Loucy (cell line): ENCODE data around the gene TLE3.

Experiments used
- H2AFZ ChIP-seq: fragments of 200-600 bp; sonication (generic); 2 replicates; pipeline ENCODE4 v1.6.0; 2016; ENCODE audit warnings: antibody characterized with exemption, mild to moderate bottlenecking, low read length, moderate library complexity
- H3F3A ChIP-seq: fragments of 200-600 bp; 2 replicates; pipeline ENCODE4 v1.6.0; 2016; ENCODE audit warnings: antibody characterized with exemption, low read depth, mild to moderate bottlenecking
- H3K27me3 ChIP-seq: fragments of 200-600 bp; sonication (generic); 2 replicates; pipeline ENCODE4 v1.6.1; 2014; ENCODE audit warnings: low read length, mild to moderate bottlenecking; ENCODE audit not compliant: insufficient read depth, poor library complexity, severe bottlenecking
- H3K36me3 ChIP-seq: fragments of 200-600 bp; sonication (generic); 2 replicates; pipeline ENCODE4 v1.6.1; 2016; ENCODE audit warnings: low read length; ENCODE audit not compliant: insufficient read depth
- H3K4me1 ChIP-seq: fragments of 200-600 bp; sonication (generic); 2 replicates; pipeline ENCODE4 v1.5.1; 2014; ENCODE audit warnings: low read length, mild to moderate bottlenecking; ENCODE audit not compliant: insufficient read depth, poor library complexity, severe bottlenecking
- H3K4me2 ChIP-seq: fragments of 200-600 bp; sonication (generic); 2 replicates; pipeline ENCODE4 v1.6.0; 2014; ENCODE audit warnings: antibody characterized with exemption, low read length, low read depth, mild to moderate bottlenecking; ENCODE audit not compliant: poor library complexity, severe bottlenecking
- H3K4me3 ChIP-seq: fragments of 200-600 bp; sonication (generic); 2 replicates; pipeline ENCODE4 v1.5.1; 2014; ENCODE audit warnings: low read length, mild to moderate bottlenecking, mixed read lengths; ENCODE audit not compliant: poor library complexity, severe bottlenecking
- H3K79me2 ChIP-seq: fragments of 200-600 bp; sonication (generic); 2 replicates; pipeline ENCODE4 v1.6.1; 2014; ENCODE audit warnings: low read length; ENCODE audit not compliant: insufficient read depth
- H3K9ac ChIP-seq: fragments of 200-600 bp; sonication (generic); 2 replicates; pipeline ENCODE4 v1.6.0; 2014; ENCODE audit warnings: mild to moderate bottlenecking, low read depth, low read length, moderate library complexity; ENCODE audit not compliant: poor library complexity, severe bottlenecking
- H3K9me2 ChIP-seq: fragments of 200-600 bp; sonication (generic); replicated peaks from 2 replicates; pipeline ENCODE4 v1.6.1; 2016; ENCODE audit warnings: low read depth, low read length, mixed read lengths
- H3K9me3 ChIP-seq: fragments of 200-600 bp; sonication (generic); 2 replicates; pipeline ENCODE4 v1.6.1; 2014; ENCODE audit warnings: mild to moderate bottlenecking, antibody characterized with exemption, low read length, low read depth; ENCODE audit not compliant: insufficient read depth
- H4K20me1 ChIP-seq: fragments of 200-600 bp; sonication (generic); 2 replicates; pipeline ENCODE4 v1.6.0; 2014; ENCODE audit warnings: antibody characterized with exemption, low read length, mild to moderate bottlenecking; ENCODE audit not compliant: insufficient read depth, poor library complexity, severe bottlenecking
- EZH2phosphoT487 ChIP-seq: fragments of 200-600 bp; IDR thresholded peaks from 2 replicates; pipeline ENCODE4 v1.6.1; 2018; ENCODE audit warnings: antibody characterized with exemption, mild to moderate bottlenecking, moderate library complexity, borderline replicate concordance
- TF ChIP-seq, protein P1 (sequence below): fragments of 200-600 bp; sonication (generic); conservative IDR thresholded peaks from 2 replicates; pipeline ENCODE4 v1.5.1; 2014; ENCODE audit warnings: mild to moderate bottlenecking, antibody characterized with exemption, low read length

Gene TLE3

GRCh38 chr15:70020229-70020628 is 77.5 kb downstream of the TLE3 start:
- Histone ChIP-seq H3K27me3 (no peaks in the 10 kb centered on the region), H2AFZ (no peak overlapping the region), H3K9me2 (no peaks in the 10 kb centered on the region), H3K36me3 (no peaks in the 10 kb centered on the region), H3K9me3 (no peaks in the 10 kb centered on the region), H4K20me1 (no peaks in the 10 kb centered on the region), H3K4me1 (peaks cover 26% of the 10 kb centered on the region), H3K79me2 (no peaks in the 10 kb centered on the region), H3K9ac (no peak overlapping the region), H3F3A (no peaks in the 10 kb centered on the region), H3K4me2 (no peak overlapping the region), H3K4me3 (no peak overlapping the region)
- no peak for TF ChIP-seq EZH2phosphoT487

- Histone ChIP-seq H4K20me1 (no peaks in the 10 kb centered on the region), H3K9me3 (no peaks in the 10 kb centered on the region), H3K9me2 (no peaks in the 10 kb centered on the region), H3K9ac (no peak overlapping the region), H3K79me2 (no peaks in the 10 kb centered on the region), H3K36me3 (no peaks in the 10 kb centered on the region), H2AFZ (no peak overlapping the region), H3K4me1 (peaks cover 28% of the 10 kb centered on the region), H3K4me2 (no peak overlapping the region), H3K4me3 (no peak overlapping the region), H3K27me3 (no peaks in the 10 kb centered on the region), H3F3A (no peaks in the 10 kb centered on the region)
- TF ChIP-seq EZH2phosphoT487: no peak
- TF ChIP-seq, protein P1, sequence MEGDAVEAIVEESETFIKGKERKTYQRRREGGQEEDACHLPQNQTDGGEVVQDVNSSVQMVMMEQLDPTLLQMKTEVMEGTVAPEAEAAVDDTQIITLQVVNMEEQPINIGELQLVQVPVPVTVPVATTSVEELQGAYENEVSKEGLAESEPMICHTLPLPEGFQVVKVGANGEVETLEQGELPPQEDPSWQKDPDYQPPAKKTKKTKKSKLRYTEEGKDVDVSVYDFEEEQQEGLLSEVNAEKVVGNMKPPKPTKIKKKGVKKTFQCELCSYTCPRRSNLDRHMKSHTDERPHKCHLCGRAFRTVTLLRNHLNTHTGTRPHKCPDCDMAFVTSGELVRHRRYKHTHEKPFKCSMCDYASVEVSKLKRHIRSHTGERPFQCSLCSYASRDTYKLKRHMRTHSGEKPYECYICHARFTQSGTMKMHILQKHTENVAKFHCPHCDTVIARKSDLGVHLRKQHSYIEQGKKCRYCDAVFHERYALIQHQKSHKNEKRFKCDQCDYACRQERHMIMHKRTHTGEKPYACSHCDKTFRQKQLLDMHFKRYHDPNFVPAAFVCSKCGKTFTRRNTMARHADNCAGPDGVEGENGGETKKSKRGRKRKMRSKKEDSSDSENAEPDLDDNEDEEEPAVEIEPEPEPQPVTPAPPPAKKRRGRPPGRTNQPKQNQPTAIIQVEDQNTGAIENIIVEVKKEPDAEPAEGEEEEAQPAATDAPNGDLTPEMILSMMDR: no peak
Observed at GRCh38 chr15:70018646-70019600, 78.8 kb downstream of the TLE3 start.

GRCh38 chr15:70017801-70018200 is 79.9 kb downstream of the TLE3 start:
- Histone ChIP-seq H3K4me3 (no peak overlapping the region), H3K79me2 (no peaks in the 10 kb centered on the region), H3K9me2 (no peaks in the 10 kb centered on the region), H3K27me3 (no peaks in the 10 kb centered on the region), H3K4me2 (no peak overlapping the region), H3K4me1 (peaks cover 20% of the 10 kb centered on the region), H4K20me1 (no peaks in the 10 kb centered on the region), H3K9me3 (no peaks in the 10 kb centered on the region), H2AFZ (no peak overlapping the region), H3K36me3 (no peaks in the 10 kb centered on the region), H3F3A (no peaks in the 10 kb centered on the region), H3K9ac (no peak overlapping the region)
- TF ChIP-seq, protein P1: no peak
- TF ChIP-seq EZH2phosphoT487: no peak
